Spleen (tissue), 11 donors: ENCODE measurements around the gene DCTN4. TPM values are rescaled to one million over a fixed set of nuclear protein-coding genes. Genes with fewer than 3 reads are reported as not detected.

Experiments used
- DNase-seq: peaks from one replicate; pipeline ENCODE4 v3.0.0-alpha.2; 2020
- H3K27ac ChIP-seq, 8 donors: fragments of 200-600 bp; sonication (generic) in 7 of 8; 1 replicate in 4 of 8; 2 replicates in 4 of 8; pipeline versions ENCODE4 v1.5.0 to v1.8.0; 2016 to 2021; ENCODE audit warnings: inconsistent platforms in 4 of 8, mild to moderate bottlenecking in 4 of 8, moderate library complexity in 1 of 8
- H3K27me3 ChIP-seq, 7 donors: fragments of 200-600 bp; sonication (generic) in 6 of 7; replicated peaks in 1 of 7; 1 replicate in 4 of 7; 2 replicates in 3 of 7; pipeline versions ENCODE4 v1.5.0 to v1.8.0; 2016 to 2021; ENCODE audit warnings: inconsistent platforms in 3 of 7, mild to moderate bottlenecking in 1 of 7
- H3K36me3 ChIP-seq, 6 donors: fragments of 200-600 bp; sonication (generic) in 5 of 6; 1 replicate in 4 of 6; 2 replicates in 2 of 6; pipeline versions ENCODE4 v1.5.0 to v1.8.0; 2016 to 2021; ENCODE audit warnings: inconsistent platforms in 2 of 6
- H3K4me1 ChIP-seq, 6 donors: fragments of 200-600 bp; sonication (generic) in 5 of 6; 1 replicate in 3 of 6; 2 replicates in 3 of 6; pipeline versions ENCODE4 v1.5.0 to v1.8.0; 2016 to 2021; ENCODE audit warnings: inconsistent platforms in 3 of 6
- H3K4me3 ChIP-seq, 8 donors: fragments of 200-600 bp; sonication (generic) in 7 of 8; 1 replicate in 4 of 8; 2 replicates in 4 of 8; pipeline versions ENCODE4 v1.5.0 to v1.8.0; 2016 to 2021; ENCODE audit warnings: inconsistent platforms in 4 of 8, mild to moderate bottlenecking in 4 of 8, moderate library complexity in 2 of 8
- H3K9me3 ChIP-seq, 8 donors: fragments of 200-600 bp; sonication (generic) in 7 of 8; 1 replicate in 4 of 8; 2 replicates in 4 of 8; pipeline versions ENCODE4 v1.5.0 to v1.8.0; 2016 to 2021; ENCODE audit warnings: inconsistent platforms in 4 of 8
- POLR2A ChIP-seq, 3 donors: fragments of 450-650 bp; IDR thresholded peaks; one replicate each; pipeline ENCODE4 v1.5.1; 2017; ENCODE audit warnings: antibody characterized with exemption in 3 of 3, mild to moderate bottlenecking in 1 of 3
- POLR2AphosphoS5 ChIP-seq, 3 donors: sonication (generic); formaldehyde crosslinking; IDR thresholded peaks; one replicate each; pipeline ENCODE4 v1.5.1; 2017; ENCODE audit warnings: antibody characterized with exemption in 3 of 3
- WGBS, 5 donors: extraction: QIAGEN DNeasy Blood & Tissue Kit in 3 of 5; methylation state at CpG; one replicate each; pipeline versions ENCODE4 v1.1.5 to v1.1.7; 2013 to 2018; 5-methylcytosine and 5-hydroxymethylcytosine counted together
- intact Hi-C: fragments of 100-400 bp; cut with DNase I; formaldehyde crosslinking; loops from one replicate; pipeline ENCODE4 v1.15.0; 2023; ENCODE audit warnings: low total_unique reads
- polyA plus RNA-seq, 3 donors: library from polyadenylated mRNA; stranded (reverse); fragments of 200-250 nt; gene quantifications; one replicate each; pipeline ENCODE4 v1.2.1, GENCODE V29; 2013
- total RNA-seq, 7 donors: library from RNA; depleted of rRNA in 3 of 7; stranded (reverse); fragments of >200 nt in 3 of 7; fragmentation: NEBNext Ultra II Directional in 4 of 7; extraction: Animal tissue kit (Norgen Biotek cat#: 25700) in 4 of 7; gene quantifications; one replicate each; pipeline versions ENCODE4 v1.1.0 to v1.2.1, GENCODE V29; 2016 to 2021
- TF ChIP-seq, protein P1 (sequence below), 11 experiments: fragments of 200-600 bp in 7 of 11; fragments of 450-650 bp in 4 of 11; sonication (generic) in 4 of 11; IDR thresholded peaks in 8 of 11; conservative IDR thresholded peaks in 3 of 11; 1 replicate in 7 of 11; 2 replicates in 4 of 11; pipeline versions ENCODE4 v1.4.0 to v1.8.0; 2016 to 2021; ENCODE audit warnings: antibody characterized with exemption in 11 of 11, inconsistent platforms in 4 of 11, mild to moderate bottlenecking in 1 of 11
- donor health status: healthy with polysubstance abuse.
- donor health status: DM: no; HTN: no; CAD: no; lungs with moderate emphysema.
- donor health status: DM: no; HTN: no; CAD: no.
- donor health status: Bipolar disorder and iron deficiency.
- donor health status: healthy.
- donor health status: DM: no; HTN: no; CAD: no.
- donor health status: DM: yes; HTN: yes; CAD: no.

The DCTN4 gene
- total and polyA plus RNA-seq, 10 donors: 11.4 to 68.7 (median 52.0) TPM

DNA sequence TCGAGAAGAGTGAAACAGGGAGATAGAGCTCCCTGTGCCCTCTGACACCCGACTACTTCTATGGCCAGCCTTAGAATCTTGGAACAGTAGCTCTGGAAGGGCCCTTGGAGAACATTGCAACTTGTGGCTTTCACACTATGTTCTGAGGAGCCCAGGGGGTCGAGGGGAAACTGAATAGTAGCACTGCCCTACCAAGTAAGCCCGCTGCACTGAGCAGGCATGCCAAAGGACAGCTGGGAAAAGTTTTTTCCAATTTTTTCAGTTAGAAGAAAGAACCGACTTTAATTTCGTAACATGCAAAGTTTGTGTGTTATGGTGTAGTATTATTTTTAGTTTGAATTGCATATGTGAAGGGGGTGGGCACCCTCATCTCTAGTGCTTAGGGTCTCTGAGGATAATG, 30.6 kb upstream of the DCTN4 start:
- 53 to 73% (median 58%) methylated on average over 6 of the region's 6 CpGs for WGBS, 5 donors
- TF ChIP-seq, protein P1, sequence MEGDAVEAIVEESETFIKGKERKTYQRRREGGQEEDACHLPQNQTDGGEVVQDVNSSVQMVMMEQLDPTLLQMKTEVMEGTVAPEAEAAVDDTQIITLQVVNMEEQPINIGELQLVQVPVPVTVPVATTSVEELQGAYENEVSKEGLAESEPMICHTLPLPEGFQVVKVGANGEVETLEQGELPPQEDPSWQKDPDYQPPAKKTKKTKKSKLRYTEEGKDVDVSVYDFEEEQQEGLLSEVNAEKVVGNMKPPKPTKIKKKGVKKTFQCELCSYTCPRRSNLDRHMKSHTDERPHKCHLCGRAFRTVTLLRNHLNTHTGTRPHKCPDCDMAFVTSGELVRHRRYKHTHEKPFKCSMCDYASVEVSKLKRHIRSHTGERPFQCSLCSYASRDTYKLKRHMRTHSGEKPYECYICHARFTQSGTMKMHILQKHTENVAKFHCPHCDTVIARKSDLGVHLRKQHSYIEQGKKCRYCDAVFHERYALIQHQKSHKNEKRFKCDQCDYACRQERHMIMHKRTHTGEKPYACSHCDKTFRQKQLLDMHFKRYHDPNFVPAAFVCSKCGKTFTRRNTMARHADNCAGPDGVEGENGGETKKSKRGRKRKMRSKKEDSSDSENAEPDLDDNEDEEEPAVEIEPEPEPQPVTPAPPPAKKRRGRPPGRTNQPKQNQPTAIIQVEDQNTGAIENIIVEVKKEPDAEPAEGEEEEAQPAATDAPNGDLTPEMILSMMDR (IDR thresholded peaks at IDR 0.05 in 8 of 11, conservative IDR thresholded peaks at IDR 0.05 in 3 of 11): no peak
- TF ChIP-seq POLR2A (IDR thresholded peaks at IDR 0.05) (no peak), POLR2AphosphoS5 (IDR thresholded peaks at IDR 0.05) (no peak)
- Histone ChIP-seq H3K27me3 (no peaks in the 10 kb centered on the region), H3K4me3 (no peak overlapping the region), H3K27ac (peak overlapping the region in 5 of 8 donors; percentile 14 to 66 (median 46)), H3K36me3 (no peaks in the 10 kb centered on the region), H3K9me3 (no peaks in the 10 kb centered on the region), H3K4me1 (peaks cover 0 to 70% (median 38%) of the 10 kb centered on the region in 6 donors)
- no peak for DNase-seq
- intact Hi-C loops: no loop called here

DNA sequence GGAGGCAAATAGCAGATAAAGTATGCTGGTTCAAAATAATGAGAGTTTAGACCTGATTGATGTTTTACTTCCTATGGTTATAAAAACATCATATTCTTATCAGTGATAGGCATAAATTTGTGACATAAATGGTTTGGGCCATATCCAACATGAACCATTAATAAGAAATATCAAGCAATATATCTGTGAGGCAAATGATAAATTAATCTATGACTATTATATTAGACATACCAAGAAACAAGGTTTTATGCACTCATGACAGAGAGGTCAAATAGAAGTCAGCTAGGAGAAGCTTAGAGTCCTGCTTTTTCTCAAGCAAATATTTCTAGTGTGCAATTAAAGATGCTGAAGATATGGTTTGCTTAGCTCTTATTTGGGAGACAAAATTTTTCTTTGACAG, 30.2 kb upstream of the DCTN4 start:
- Histone ChIP-seq H3K9me3 (no peaks in the 10 kb centered on the region), H3K27ac (peak overlapping the region in 3 of 8 donors; percentile 43 to 66 (median 46)), H3K4me1 (peaks cover 0 to 75% (median 43%) of the 10 kb centered on the region in 6 donors), H3K36me3 (no peaks in the 10 kb centered on the region), H3K27me3 (no peaks in the 10 kb centered on the region), H3K4me3 (no peak overlapping the region)
- intact Hi-C loops: no loop called here
- no peak for DNase-seq
- TF ChIP-seq POLR2A (IDR thresholded peaks at IDR 0.05) (no peak), POLR2AphosphoS5 (IDR thresholded peaks at IDR 0.05) (no peak)
- TF ChIP-seq, protein P1 (IDR thresholded peaks at IDR 0.05 in 8 of 11, conservative IDR thresholded peaks at IDR 0.05 in 3 of 11): no peak

DNA sequence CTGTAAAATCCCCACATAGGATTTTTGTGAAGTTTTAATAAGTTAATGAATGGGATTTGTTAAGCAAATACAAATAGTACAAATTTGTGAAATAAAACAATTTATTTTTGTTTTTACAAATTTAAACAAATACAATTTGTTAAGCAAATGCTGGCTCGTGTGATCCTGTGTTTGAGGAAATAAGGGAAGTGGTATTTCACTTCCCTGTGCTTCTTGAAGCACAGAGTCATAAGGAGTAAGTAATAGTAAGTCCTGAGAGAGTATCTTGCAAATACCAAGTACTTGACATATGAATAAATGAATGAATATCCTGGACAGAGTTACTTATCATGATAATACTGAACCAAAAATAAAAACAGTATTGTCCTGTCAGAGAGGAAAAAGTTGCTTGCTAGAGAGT, 28.8 kb upstream of the DCTN4 start:
- WGBS, 5 donors: 11 to 32% (median 25%) methylated on average over 1 of the region's 1 CpG
- no peak for DNase-seq
- TF ChIP-seq POLR2A (IDR thresholded peaks at IDR 0.05) (no peak), POLR2AphosphoS5 (IDR thresholded peaks at IDR 0.05) (no peak)
- TF ChIP-seq, protein P1 (IDR thresholded peaks at IDR 0.05 in 8 of 11, conservative IDR thresholded peaks at IDR 0.05 in 3 of 11): no peak
- Histone ChIP-seq H3K4me3 (no peak overlapping the region), H3K4me1 (peaks cover 9 to 84% (median 56%) of the 10 kb centered on the region in 6 donors), H3K36me3 (no peaks in the 10 kb centered on the region), H3K27me3 (no peaks in the 10 kb centered on the region), H3K27ac (peak overlapping the region in 4 of 8 donors; percentile 17 to 50 (median 30)), H3K9me3 (no peaks in the 10 kb centered on the region)
- intact Hi-C loops: no loop called here

DNA sequence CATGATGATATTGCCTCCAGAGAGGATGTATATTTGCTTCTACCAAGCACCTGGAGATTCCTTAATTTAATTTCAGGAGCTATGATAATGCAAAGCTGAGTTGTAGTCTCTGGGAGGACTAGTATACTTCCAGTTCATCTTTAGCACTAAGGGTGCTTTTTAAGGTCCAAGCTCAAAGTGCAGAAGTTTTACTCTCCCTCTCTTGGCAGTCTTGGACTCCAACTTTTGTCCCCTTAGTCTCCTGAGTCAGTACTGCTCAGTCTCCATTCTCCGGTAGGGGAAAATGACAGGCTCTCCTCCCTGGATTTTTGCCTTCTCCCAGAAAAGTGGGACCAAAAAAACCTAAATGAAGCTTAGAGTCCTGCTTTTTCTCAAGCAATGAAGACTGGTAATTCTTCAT, 28.1 kb upstream of the DCTN4 start:
- TF ChIP-seq POLR2AphosphoS5 (IDR thresholded peaks at IDR 0.05): no peak
- no peak for TF ChIP-seq POLR2A (IDR thresholded peaks at IDR 0.05)
- TF ChIP-seq, protein P1 (IDR thresholded peaks at IDR 0.05 in 8 of 11, conservative IDR thresholded peaks at IDR 0.05 in 3 of 11): no peak
- Histone ChIP-seq H3K27me3 (no peaks in the 10 kb centered on the region), H3K4me3 (no peak overlapping the region), H3K4me1 (peaks cover 14 to 92% (median 62%) of the 10 kb centered on the region in 6 donors), H3K27ac (peak overlapping the region in 6 of 8 donors; percentile 2 to 50 (median 24)), H3K36me3 (no peaks in the 10 kb centered on the region), H3K9me3 (no peaks in the 10 kb centered on the region)
- DNase-seq: no peak
- intact Hi-C loops: no loop called here
- WGBS, 5 donors: 68 to 100% (median 90%) methylated on average over 1 of the region's 1 CpG
